Duodenal mucosa (tissue), 2 donors: ENCODE results near the gene TXNDC11.

Experiments used
- H3K27ac ChIP-seq: one replicate; pipeline ENCODE4 v1.7.0; 2013; ENCODE audit warnings: low read depth, low read length
- H3K27me3 ChIP-seq, 2 donors: one replicate each; pipeline ENCODE4 v1.7.0; 2013; ENCODE audit warnings: low read length in 2 of 2, control low read depth in 1 of 2; ENCODE audit not compliant: insufficient read depth in 2 of 2, control insufficient read depth in 1 of 2
- H3K36me3 ChIP-seq, 2 donors: one replicate each; pipeline ENCODE4 v1.7.0; 2013; ENCODE audit warnings: low read length in 2 of 2, control low read depth in 1 of 2; ENCODE audit not compliant: insufficient read depth in 2 of 2, control insufficient read depth in 1 of 2
- H3K4me1 ChIP-seq, 2 donors: one replicate each; pipeline ENCODE4 v1.7.0; 2013; ENCODE audit warnings: low read length in 2 of 2, control low read depth in 1 of 2; ENCODE audit not compliant: insufficient read depth in 2 of 2, control insufficient read depth in 1 of 2
- H3K4me3 ChIP-seq, 2 donors: one replicate each; pipeline ENCODE4 v1.7.0; 2013; ENCODE audit warnings: low read length in 2 of 2, low read depth in 1 of 2
- H3K9ac ChIP-seq, 2 donors: one replicate each; pipeline ENCODE4 v1.7.0; 2013; ENCODE audit warnings: low read length in 2 of 2, low read depth in 1 of 2
- H3K9me3 ChIP-seq, 2 donors: one replicate each; pipeline ENCODE4 v1.7.0; 2013; ENCODE audit warnings: low read length in 2 of 2, control low read depth in 1 of 2; ENCODE audit not compliant: control insufficient read depth in 1 of 2

The TXNDC11 gene

DNA sequence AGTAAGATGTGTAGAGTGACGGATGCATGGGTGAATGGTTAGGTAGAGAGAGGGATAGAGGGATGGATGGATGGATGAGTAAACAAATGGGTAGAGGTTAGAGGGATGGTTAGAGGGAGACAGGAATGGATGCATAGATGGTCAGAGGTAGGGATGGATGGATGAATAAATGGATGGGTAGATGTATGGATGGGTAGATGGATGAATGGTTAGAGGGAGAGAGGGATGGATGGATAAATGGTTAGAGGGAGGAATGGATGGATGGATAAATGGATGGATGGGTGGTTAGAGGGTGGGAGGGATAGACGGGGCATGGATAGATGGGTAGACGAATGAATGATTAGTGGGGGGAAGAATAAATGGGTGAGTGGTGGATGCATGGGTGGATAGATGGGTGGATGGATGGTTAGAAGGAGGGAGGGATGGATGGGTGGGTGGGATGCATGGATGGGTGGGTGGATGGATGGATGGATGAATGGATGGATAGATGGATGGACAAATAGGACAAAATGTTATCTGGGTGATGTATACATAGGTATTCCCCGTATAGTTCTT, 103.6 kb downstream of the TXNDC11 start:
- Histone ChIP-seq H3K4me3 (no peak overlapping the region), H3K4me1 (peaks cover 21 to 28% of the 10 kb centered on the region in 2 donors), H3K9me3 (no peaks in the 10 kb centered on the region), H3K27me3 (no peaks in the 10 kb centered on the region), H3K36me3 (no peaks in the 10 kb centered on the region), H3K27ac (no peak overlapping the region), H3K9ac (no peak overlapping the region)

DNA sequence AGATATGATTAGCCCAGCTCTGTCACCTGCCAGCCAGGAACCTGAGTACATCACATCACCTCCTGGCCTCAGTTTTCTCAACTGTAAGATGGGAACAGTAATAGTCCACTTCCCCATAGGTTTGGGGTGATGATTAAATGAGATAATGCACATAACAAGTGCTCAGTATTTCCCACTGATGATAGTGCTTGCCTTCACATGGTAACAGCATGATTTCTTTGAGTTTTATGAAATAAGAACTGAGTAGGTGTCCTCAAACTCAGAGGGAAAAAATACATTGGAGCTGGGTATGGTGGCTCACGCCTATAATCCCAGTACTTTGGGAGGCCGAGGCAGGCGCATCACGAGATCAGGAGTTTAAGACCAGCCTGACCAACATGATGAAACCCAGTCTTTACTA, 104.5 kb downstream of the TXNDC11 start:
- peaks cover 21 to 32% of the 10 kb centered on the region in 2 donors for H3K4me1 ChIP-seq
- H3K9ac ChIP-seq, result no peak overlapping the region
- no peaks in the 10 kb centered on the region for H3K9me3 ChIP-seq
- H3K4me3 ChIP-seq, result no peak overlapping the region
- H3K27ac ChIP-seq, result no peak overlapping the region
- no peaks in the 10 kb centered on the region for H3K27me3 ChIP-seq
- H3K36me3 ChIP-seq, result no peaks in the 10 kb centered on the region

DNA sequence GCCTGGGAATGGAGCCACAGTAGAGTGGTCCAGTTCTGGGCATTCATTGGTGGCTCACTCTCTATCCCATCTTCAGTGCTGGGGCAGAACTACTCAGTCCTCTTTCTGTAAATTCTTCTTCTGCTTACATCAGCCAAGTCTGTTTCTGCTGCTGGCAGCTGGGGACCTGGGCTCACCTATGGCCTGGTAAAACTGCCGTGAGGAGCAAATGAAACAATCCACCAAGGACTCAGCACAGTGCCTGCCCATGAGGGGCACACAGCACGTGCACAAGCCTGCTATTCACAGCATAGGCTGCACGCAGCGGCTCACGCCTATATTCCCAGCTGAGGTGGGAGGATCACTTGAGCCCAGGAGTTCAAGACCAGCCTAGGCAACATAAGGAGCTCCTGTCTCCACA, 105.3 kb downstream of the TXNDC11 start:
- no peaks in the 10 kb centered on the region for H3K9me3 ChIP-seq
- no peaks in the 10 kb centered on the region for H3K27me3 ChIP-seq
- no peak overlapping the region for H3K9ac ChIP-seq
- no peak overlapping the region for H3K4me3 ChIP-seq
- no peak overlapping the region for H3K27ac ChIP-seq
- peaks cover 21 to 36% of the 10 kb centered on the region in 2 donors for H3K4me1 ChIP-seq
- no peaks in the 10 kb centered on the region for H3K36me3 ChIP-seq

DNA sequence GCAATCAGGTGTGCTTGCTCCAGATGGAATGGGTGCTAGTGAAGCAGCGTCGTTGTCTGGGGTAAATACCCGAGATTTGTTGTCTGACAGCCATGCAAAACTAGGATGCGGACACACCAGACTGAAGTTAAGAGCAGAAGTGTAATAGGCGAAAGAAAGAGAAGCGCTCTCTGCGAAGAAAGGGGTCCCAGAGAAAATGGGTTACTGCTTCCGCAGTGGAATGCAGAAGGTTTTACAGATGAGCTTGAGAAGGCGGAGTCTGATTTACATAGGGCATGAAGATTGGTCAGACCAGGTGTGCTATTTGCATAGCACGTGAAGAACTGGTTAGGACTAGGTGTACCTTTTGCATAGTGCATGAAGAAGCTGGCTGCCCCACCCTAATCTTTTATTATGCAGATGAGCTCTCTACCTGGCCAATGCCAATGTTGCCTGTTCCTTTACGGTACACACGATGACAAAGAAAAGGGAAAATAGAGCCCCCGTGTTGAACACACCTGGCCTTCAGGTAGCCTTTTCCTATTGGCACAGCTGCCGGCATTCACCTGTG, 106.4 kb downstream of the TXNDC11 start:
- Histone ChIP-seq H3K27ac (no peak overlapping the region), H3K9me3 (no peaks in the 10 kb centered on the region), H3K9ac (no peak overlapping the region), H3K36me3 (no peaks in the 10 kb centered on the region), H3K4me3 (peak overlapping the region in 1 of 2 donors; percentile 28), H3K4me1 (peaks cover 20 to 33% of the 10 kb centered on the region in 2 donors), H3K27me3 (no peaks in the 10 kb centered on the region)

DNA sequence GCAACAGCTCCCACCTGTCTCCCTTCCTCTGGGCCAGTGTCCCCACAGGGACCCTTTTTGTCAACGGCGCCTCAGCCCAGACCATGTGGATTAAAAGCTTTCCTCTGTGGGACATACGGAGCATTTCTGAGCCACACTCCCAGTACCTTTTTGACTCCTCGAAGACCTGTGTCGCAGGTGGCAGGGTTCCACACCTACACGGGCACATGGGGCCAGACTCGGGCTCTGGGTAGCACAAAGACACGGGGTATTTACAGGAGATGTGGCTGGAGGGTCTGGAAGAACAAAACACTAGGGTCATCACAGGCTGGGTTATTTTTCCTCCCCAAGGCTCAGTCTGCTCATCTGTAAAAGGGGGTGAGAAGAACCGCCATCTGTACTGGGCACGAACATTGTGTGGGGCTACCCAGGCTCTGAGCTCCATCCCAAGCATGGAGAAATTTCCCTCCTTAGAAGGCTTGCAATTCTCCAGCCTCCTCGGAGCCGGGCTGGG, 106.9 kb downstream of the TXNDC11 start:
- no peaks in the 10 kb centered on the region for H3K9me3 ChIP-seq
- H3K27me3 ChIP-seq, result no peaks in the 10 kb centered on the region
- H3K27ac ChIP-seq, result no peak overlapping the region
- H3K36me3 ChIP-seq, result no peaks in the 10 kb centered on the region
- H3K4me1 ChIP-seq, result peaks cover 15 to 28% of the 10 kb centered on the region in 2 donors
- H3K9ac ChIP-seq, result peak overlapping the region in 1 of 2 donors; percentile 45
- peak overlapping the region in 1 of 2 donors; percentile 28 for H3K4me3 ChIP-seq

DNA sequence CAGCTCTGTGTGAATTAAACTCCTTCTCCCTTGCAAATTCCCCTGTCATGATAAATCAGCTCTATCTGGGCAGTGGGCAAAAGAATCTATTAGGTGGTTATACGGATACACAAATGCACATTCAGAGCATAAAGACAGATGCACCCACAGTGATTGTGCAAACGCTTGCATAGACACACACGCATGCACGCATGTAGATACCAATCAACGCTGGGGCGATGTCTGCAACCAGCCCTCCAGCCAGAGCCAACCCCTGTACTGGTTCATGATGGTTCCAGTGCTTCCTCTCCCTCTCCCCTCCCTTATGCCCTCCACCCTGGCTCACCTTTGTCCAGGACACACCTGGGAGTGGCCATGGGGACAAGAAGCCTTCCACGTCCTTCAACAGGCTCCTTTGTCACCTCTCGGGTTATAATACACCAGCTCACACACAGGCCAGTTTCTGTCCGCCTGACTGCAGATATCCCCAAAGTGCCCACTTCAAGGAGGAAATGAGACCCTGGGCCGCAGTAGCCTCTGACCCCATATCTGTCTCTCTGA, 107.5 kb downstream of the TXNDC11 start:
- Histone ChIP-seq H3K36me3 (no peaks in the 10 kb centered on the region), H3K4me3 (peak overlapping the region in 1 of 2 donors; percentile 23), H3K4me1 (peaks cover 11 to 25% of the 10 kb centered on the region in 2 donors), H3K27me3 (no peaks in the 10 kb centered on the region), H3K27ac (no peak overlapping the region), H3K9ac (peak overlapping the region in 1 of 2 donors; percentile 45), H3K9me3 (no peaks in the 10 kb centered on the region)

DNA sequence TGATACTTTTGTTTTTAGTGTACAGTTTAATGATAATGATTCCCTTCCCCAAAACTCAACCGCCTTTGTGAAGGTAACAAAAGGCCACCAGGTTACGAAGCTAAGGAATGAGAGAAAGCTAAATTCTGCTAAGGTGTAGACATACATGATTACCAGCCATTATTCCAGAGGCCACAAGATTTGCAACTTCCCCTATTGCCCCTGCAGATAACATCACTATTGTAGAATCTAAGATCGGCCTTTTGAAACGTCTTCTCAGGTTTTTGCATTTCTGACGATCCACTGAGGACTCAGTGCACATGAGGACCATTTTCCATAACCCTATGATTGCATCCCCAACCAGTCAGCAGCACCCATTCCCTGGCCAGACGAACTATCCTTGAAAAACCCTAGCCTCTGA, 108.3 kb downstream of the TXNDC11 start:
- Histone ChIP-seq H3K27ac (no peak overlapping the region), H3K9me3 (no peaks in the 10 kb centered on the region), H3K9ac (no peak overlapping the region), H3K36me3 (no peaks in the 10 kb centered on the region), H3K27me3 (no peaks in the 10 kb centered on the region), H3K4me3 (no peak overlapping the region), H3K4me1 (peaks cover 17 to 27% of the 10 kb centered on the region in 2 donors)

DNA sequence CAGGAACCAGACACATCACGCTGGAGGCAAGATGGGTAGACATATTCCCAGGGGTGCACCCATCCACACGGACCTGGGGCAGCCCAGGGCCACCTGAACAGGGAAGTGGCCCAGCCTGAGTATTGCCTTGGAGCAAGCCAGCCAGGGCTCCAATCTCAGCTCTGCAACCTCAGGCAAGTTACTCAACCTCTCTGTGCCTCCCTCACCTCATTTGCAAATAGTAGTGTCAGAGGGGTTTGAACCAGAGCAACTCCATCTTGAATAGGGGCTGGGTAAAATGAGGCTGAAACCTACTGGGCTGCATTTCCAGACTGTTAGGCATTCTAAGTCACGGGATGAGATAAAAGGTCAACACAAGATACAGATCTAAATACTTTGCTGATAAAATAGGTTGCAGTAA, 109.5 kb downstream of the TXNDC11 start:
- Histone ChIP-seq H3K9me3 (no peaks in the 10 kb centered on the region), H3K9ac (no peak overlapping the region), H3K27me3 (no peaks in the 10 kb centered on the region), H3K27ac (peak overlapping the region; percentile 36), H3K36me3 (no peaks in the 10 kb centered on the region), H3K4me1 (peaks cover 19 to 27% of the 10 kb centered on the region in 2 donors), H3K4me3 (no peak overlapping the region)

DNA sequence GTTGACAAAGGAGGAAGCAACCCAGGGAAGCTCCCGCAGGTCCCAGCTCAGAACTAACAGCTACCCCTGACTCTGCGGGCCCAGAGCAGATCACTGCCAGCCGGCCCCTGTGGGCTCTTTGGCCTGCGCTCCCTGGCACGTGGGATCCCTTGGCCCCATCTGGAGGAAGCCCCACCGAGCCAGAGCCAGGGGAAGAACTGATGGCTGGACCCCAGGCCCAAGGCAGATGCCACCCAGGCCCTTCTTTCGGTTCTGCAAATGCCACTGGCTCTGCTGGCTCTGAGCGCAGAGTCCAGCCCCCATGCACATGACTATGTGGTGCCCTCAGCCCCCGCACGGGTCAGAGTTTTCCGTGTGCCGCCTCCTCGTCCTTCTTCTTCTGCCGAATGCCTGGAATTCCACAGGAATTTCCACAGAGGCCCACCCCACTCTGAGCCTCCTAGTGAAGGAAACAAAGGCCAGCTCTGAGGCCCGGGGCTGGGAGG, 110.2 kb downstream of the TXNDC11 start:
- Histone ChIP-seq H3K27ac (peak overlapping the region; percentile 36), H3K9ac (no peak overlapping the region), H3K4me3 (no peak overlapping the region), H3K36me3 (no peaks in the 10 kb centered on the region), H3K9me3 (no peaks in the 10 kb centered on the region), H3K4me1 (peaks cover 20 to 27% of the 10 kb centered on the region in 2 donors), H3K27me3 (no peaks in the 10 kb centered on the region)

DNA sequence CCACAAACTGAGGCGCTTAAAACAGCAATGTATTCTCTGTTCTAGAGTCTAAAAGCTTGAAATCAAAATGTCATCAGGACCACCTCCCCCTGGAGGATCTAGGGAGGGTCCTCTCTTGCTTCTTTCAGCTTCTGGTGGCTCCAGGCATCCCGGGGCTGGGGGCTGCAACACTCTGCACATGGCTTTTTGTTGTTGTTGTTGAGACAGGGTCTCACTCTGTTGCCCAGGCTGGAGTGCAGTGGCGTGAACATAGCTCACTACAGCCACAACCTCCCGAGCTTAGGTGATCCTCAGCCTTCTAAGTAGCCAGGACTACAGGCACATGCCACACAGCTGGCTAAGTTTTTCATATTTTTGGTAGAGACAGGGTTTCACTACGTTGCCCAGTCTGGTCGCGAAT, 111.4 kb downstream of the TXNDC11 start:
- Histone ChIP-seq H3K4me3 (no peak overlapping the region), H3K9me3 (no peaks in the 10 kb centered on the region), H3K4me1 (peaks cover 20 to 27% of the 10 kb centered on the region in 2 donors), H3K9ac (no peak overlapping the region), H3K36me3 (no peaks in the 10 kb centered on the region), H3K27ac (no peak overlapping the region), H3K27me3 (no peaks in the 10 kb centered on the region)
